Activated naive CD4-positive, alpha-beta T cell treated with anti-CD3 and anti-CD28 coated beads for 36 hours (primary cell): ENCODE data around the gene SYNJ2BP. TPM values are rescaled to one million over a fixed set of nuclear protein-coding genes. Genes with fewer than 3 reads are reported as not detected.

Experiments
- CTCF ChIA-PET: fragments of 350-600 bp; sonication (Branson Sonifier 250); formaldehyde crosslinking; loops from one replicate; lab custom pipeline; 2021; ENCODE audit warnings: antibody characterized with exemption; lab: Charles Lee
- DNase-seq: peaks from one replicate; pipeline ENCODE4 v3.0.0-alpha.2; 2020
- H3K27ac Mint-ChIP-seq: one replicate; pipeline ENCODE4 v1.8.0; 2021; ENCODE audit warnings: mild to moderate bottlenecking, mixed read lengths
- H3K27me3 Mint-ChIP-seq: one replicate; pipeline ENCODE4 v1.8.0; 2021; ENCODE audit warnings: low read depth, mixed read lengths
- H3K36me3 Mint-ChIP-seq: one replicate; pipeline ENCODE4 v1.8.0; 2021; ENCODE audit warnings: low read depth, mixed read lengths
- H3K4me1 Mint-ChIP-seq: one replicate; pipeline ENCODE4 v1.8.0; 2021; ENCODE audit warnings: low read depth, mixed read lengths
- H3K4me3 Mint-ChIP-seq: one replicate; pipeline ENCODE4 v1.8.0; 2021; ENCODE audit warnings: mild to moderate bottlenecking, moderate library complexity, mixed read lengths
- H3K9me3 Mint-ChIP-seq: one replicate; pipeline ENCODE4 v1.8.0; 2021; ENCODE audit warnings: mixed read lengths
- intact Hi-C: fragments of 100-400 bp; cut with micrococcal nuclease; formaldehyde crosslinking; loops from one replicate; pipeline ENCODE4 v1.15.1; 2023
- total RNA-seq, 2 experiments: library from RNA; stranded (reverse); gene quantifications; one replicate each; pipeline ENCODE4 v1.2.3, GENCODE V29; 2021

Gene SYNJ2BP
- total RNA-seq, 2 experiments from 2014 or later = 7.3 to 8.0 TPM

DNA sequence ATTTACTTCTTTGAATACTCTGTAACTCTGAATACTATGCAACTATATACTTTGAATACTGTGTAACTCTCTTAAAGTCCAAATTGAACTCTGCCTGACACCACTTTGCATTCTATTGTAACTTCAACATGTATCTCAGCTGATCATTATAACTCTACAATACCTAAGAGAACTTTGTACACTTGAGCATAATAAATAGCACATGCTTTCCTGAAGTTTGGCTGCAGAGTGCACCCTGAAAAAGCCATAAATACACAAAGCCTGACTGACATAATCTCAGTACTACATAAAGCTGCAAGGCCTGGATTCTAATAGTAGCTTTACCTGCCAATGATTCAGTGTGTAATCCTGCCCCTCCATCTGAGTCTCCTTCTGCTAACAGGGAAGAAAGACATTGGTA, 36.1 kb downstream of the SYNJ2BP start:
- Mint-ChIP-seq H3K36me3 (no peaks in the 10 kb centered on the region), H3K4me1 (no peaks in the 10 kb centered on the region), H3K4me3 (no peak overlapping the region), H3K9me3 (no peaks in the 10 kb centered on the region), H3K27ac (no peak overlapping the region), H3K27me3 (no peaks in the 10 kb centered on the region)
- no peak for DNase-seq
- intact Hi-C loops = no loop called here
- CTCF ChIA-PET = no interaction called here

- Mint-ChIP-seq H3K27ac (no peak overlapping the region), H3K9me3 (no peaks in the 10 kb centered on the region), H3K4me3 (no peak overlapping the region), H3K4me1 (no peaks in the 10 kb centered on the region), H3K36me3 (no peaks in the 10 kb centered on the region), H3K27me3 (no peaks in the 10 kb centered on the region)
- intact Hi-C loops = no loop called here
- no peak for DNase-seq
- CTCF ChIA-PET = no interaction called here
These were observed 38.2 kb downstream of the SYNJ2BP start for GRCh38 chr14:70378696-70379095.

Other genes starting within 250 kb of the SYNJ2BP start
- gene SLC8A3, start 228.1 kb downstream of the SYNJ2BP start, total RNA-seq = under 1 TPM; 0.52 to 0.57 TPM
- 10 to 100 TPM; 48.4 to 54.8 TPM for gene COX16, start 57.4 kb downstream of the SYNJ2BP start, total RNA-seq
- gene ADAM21, start 35.1 kb upstream of the SYNJ2BP start, total RNA-seq = under 1 TPM; 0.21 to 0.32 TPM
- under 1 TPM; 0.43 to 0.47 TPM for gene ADAM20, start 117.9 kb upstream of the SYNJ2BP start, total RNA-seq
- 10 to 100 TPM; 48.5 to 48.9 TPM for gene MED6, start 183.6 kb upstream of the SYNJ2BP start, total RNA-seq
- 1 to 10 TPM; 7.5 to 7.6 TPM for gene TTC9, start 224.8 kb upstream of the SYNJ2BP start, total RNA-seq